Breast epithelium (tissue), 3 donors: ENCODE results near the gene ADGRE1.

ENCODE experiments used
- POLR2AphosphoS5 ChIP-seq, 3 donors: sonication (generic); formaldehyde crosslinking; IDR thresholded peaks; one replicate each; pipeline ENCODE4 v1.6.1; 2017; ENCODE audit warnings: antibody characterized with exemption in 3 of 3
- TF ChIP-seq, protein P1 (sequence below), 3 donors: fragments of 450-650 bp; IDR thresholded peaks; one replicate each; pipeline ENCODE4 v1.5.1; 2016 to 2017; ENCODE audit warnings: antibody characterized with exemption in 3 of 3, mild to moderate bottlenecking in 3 of 3, moderate library complexity in 3 of 3

DNA sequence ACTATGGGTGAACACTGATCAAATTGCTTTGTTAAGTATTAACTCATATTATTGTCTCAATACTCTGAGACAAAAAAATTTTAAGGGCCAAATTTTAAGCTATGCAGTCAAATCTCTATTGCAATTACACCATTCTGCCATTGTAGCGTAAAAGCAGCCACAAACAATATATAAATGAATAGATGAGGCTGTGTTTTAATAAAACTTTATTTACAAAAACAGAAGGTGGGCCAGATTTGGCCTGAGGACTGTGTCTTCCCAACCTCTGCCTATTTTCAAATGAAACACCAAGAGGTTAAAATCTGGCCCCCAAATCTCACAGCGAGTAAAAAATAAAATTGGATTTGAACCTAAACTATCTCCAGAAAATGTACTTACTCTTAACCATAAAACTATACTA is 82.1 kb downstream of the ADGRE1 start:
- TF ChIP-seq POLR2AphosphoS5 (IDR thresholded peaks at IDR 0.05): no peak
- TF ChIP-seq, protein P1, sequence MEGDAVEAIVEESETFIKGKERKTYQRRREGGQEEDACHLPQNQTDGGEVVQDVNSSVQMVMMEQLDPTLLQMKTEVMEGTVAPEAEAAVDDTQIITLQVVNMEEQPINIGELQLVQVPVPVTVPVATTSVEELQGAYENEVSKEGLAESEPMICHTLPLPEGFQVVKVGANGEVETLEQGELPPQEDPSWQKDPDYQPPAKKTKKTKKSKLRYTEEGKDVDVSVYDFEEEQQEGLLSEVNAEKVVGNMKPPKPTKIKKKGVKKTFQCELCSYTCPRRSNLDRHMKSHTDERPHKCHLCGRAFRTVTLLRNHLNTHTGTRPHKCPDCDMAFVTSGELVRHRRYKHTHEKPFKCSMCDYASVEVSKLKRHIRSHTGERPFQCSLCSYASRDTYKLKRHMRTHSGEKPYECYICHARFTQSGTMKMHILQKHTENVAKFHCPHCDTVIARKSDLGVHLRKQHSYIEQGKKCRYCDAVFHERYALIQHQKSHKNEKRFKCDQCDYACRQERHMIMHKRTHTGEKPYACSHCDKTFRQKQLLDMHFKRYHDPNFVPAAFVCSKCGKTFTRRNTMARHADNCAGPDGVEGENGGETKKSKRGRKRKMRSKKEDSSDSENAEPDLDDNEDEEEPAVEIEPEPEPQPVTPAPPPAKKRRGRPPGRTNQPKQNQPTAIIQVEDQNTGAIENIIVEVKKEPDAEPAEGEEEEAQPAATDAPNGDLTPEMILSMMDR (IDR thresholded peaks at IDR 0.05): no peak
